HG03045 (cell line): Measurements from ENCODE around the gene VEGFB.

Experiments
- ATAC-seq: cut with Tn5 transposase; IDR thresholded peaks from one replicate; pipeline ENCODE4 v1.9.1; 2021; ENCODE audit warnings: mild to moderate bottlenecking, moderate library complexity; ENCODE audit not compliant: unreplicated experiment

The VEGFB gene

GRCh38 chr11:64230171-64230984, 4.0 kb upstream of the VEGFB start, which contains the start of gene DNAJC4:
TSS of gene DNAJC4 (plus strand) at chr11:64230548. CDS start at chr11:64230855, 307 bp downstream.
- peak; percentile 39 for ATAC-seq

- no peak for ATAC-seq
Measured at GRCh38 chr11:64230985-64231365, 3.4 kb upstream of the VEGFB start.

- ATAC-seq = no peak
Measured at GRCh38 chr11:64231546-64231945, 2.8 kb upstream of the VEGFB start.

- no peak for ATAC-seq
Measured at GRCh38 chr11:64232182-64232966, 2.0 kb upstream of the VEGFB start.

GRCh38 chr11:64232967-64233315, 1.4 kb upstream of the VEGFB start:
- no peak for ATAC-seq

GRCh38 chr11:64234647-64235379, 429 bp downstream of the VEGFB start:
- peak; percentile 19 for ATAC-seq

- ATAC-seq = no peak
Measured at GRCh38 chr11:64235437-64236161, 1.2 kb downstream of the VEGFB start.

GRCh38 chr11:64237484-64237951, 3.1 kb downstream of the VEGFB start:
- no peak for ATAC-seq

GRCh38 chr11:64238076-64238475, 3.7 kb downstream of the VEGFB start:
- no peak for ATAC-seq

GRCh38 chr11:64238999-64239398, 4.6 kb downstream of the VEGFB start:
- no peak for ATAC-seq

- no peak for ATAC-seq
Measured at GRCh38 chr11:64239662-64240434, 5.5 kb downstream of the VEGFB start.

- ATAC-seq = peak; percentile 49
Measured at GRCh38 chr11:64240435-64241240, 6.3 kb downstream of the VEGFB start, which contains the start of gene FKBP2. TSS of gene FKBP2 (plus strand) at chr11:64241095. CDS start at chr11:64242388, 1,293 bp downstream.

- ATAC-seq = peak; percentile 64
Measured at GRCh38 chr11:64241241-64241490, 6.8 kb downstream of the VEGFB start.

GRCh38 chr11:64241491-64242374, 7.3 kb downstream of the VEGFB start:
- peak; percentile 2 for ATAC-seq

- ATAC-seq = no peak
Measured at GRCh38 chr11:64243236-64243854, 9.0 kb downstream of the VEGFB start.

- no peak for ATAC-seq
Measured at GRCh38 chr11:64244107-64244506, 9.7 kb downstream of the VEGFB start.

- no peak for ATAC-seq
Measured at GRCh38 chr11:64244966-64245365, 10.6 kb downstream of the VEGFB start.

- ATAC-seq = no peak
Measured at GRCh38 chr11:64245401-64245796, 11.0 kb downstream of the VEGFB start.
